GM12878 (cell line): ENCODE results near the gene ZNF837. TPM values are rescaled to one million over a fixed set of nuclear protein-coding genes. Genes with fewer than 3 reads are reported as not detected.
A peak's percentile ranks its signal among the peaks of the same experiment; 100 is the strongest.

ENCODE experiments used
- ASH2L ChIP-seq: fragments of 300-600, 200-600 bp; sonication (generic); IDR thresholded peaks from 2 replicates; pipeline ENCODE4 v1.6.1; 2017; ENCODE audit warnings: low read depth, mild to moderate bottlenecking, borderline replicate concordance
- BACH1 ChIP-seq: fragments of 450-650 bp; IDR thresholded peaks from 2 replicates; pipeline ENCODE4 v1.6.1; 2017; ENCODE audit warnings: mild to moderate bottlenecking, borderline replicate concordance
- BCL11A ChIP-seq: IDR thresholded peaks from 2 replicates; pipeline ENCODE4 v1.6.1; 2011; ENCODE audit warnings: low read depth, low read length
- CREB1 ChIP-seq: IDR thresholded peaks from 2 replicates; pipeline ENCODE4 v1.6.1; 2012; ENCODE audit warnings: low read depth, mild to moderate bottlenecking, inconsistent platforms
- ESRRA ChIP-seq: IDR thresholded peaks from 2 replicates; pipeline ENCODE4 v1.6.1; 2012; ENCODE audit warnings: mild to moderate bottlenecking, low read length, improper control_type of control experiment
- ETV6 ChIP-seq, 2 experiments: fragments of 450-650 bp in 1 of 2; IDR thresholded peaks in 1 of 2; conservative IDR thresholded peaks in 1 of 2; 2 replicates each; pipeline ENCODE4 v1.6.1; 2014; ENCODE audit warnings: antibody characterized with exemption in 1 of 2, borderline replicate concordance in 1 of 2, low read depth in 1 of 2, mild to moderate bottlenecking in 1 of 2, moderate library complexity in 1 of 2
- GABPA ChIP-seq: IDR thresholded peaks from 2 replicates; pipeline ENCODE4 v1.6.1; 2014; ENCODE audit warnings: antibody characterized with exemption, low read depth, mild to moderate bottlenecking, inconsistent platforms
- KAT2A ChIP-seq: conservative IDR thresholded peaks from 2 replicates; pipeline ENCODE4 v1.6.1; 2011; ENCODE audit warnings: low read depth, low read length; ENCODE audit not compliant: control insufficient read depth
- MEF2A ChIP-seq: IDR thresholded peaks from 2 replicates; pipeline ENCODE4 v1.6.1; 2011; ENCODE audit warnings: low read depth, mild to moderate bottlenecking, low read length, moderate library complexity; ENCODE audit not compliant: insufficient read depth
- MTA3 ChIP-seq: IDR thresholded peaks from 2 replicates; pipeline ENCODE4 v1.6.1; 2012; ENCODE audit warnings: low read length, inconsistent platforms, borderline replicate concordance
- MXI1 ChIP-seq: fragments of 150-350 bp; IDR thresholded peaks from 2 replicates; pipeline ENCODE4 v1.6.1; 2011; ENCODE audit warnings: low read depth, mild to moderate bottlenecking, inconsistent platforms, low read length, improper control_type of control experiment
- MYB ChIP-seq: fragments of 150-350 bp; IDR thresholded peaks from 2 replicates; pipeline ENCODE4 v1.6.1; 2014; ENCODE audit warnings: mild to moderate bottlenecking, low read depth, low read length, borderline replicate concordance
- NR2F1 ChIP-seq: fragments of 450-650 bp; conservative IDR thresholded peaks from 2 replicates; pipeline ENCODE4 v1.6.1; 2017; ENCODE audit warnings: mild to moderate bottlenecking
- POLR2AphosphoS5 ChIP-seq: IDR thresholded peaks from 2 replicates; pipeline ENCODE4 v1.6.1; 2011; ENCODE audit warnings: mild to moderate bottlenecking, low read length, inconsistent platforms
- SIX5 ChIP-seq: IDR thresholded peaks from 2 replicates; pipeline ENCODE4 v1.6.1; 2011; ENCODE audit warnings: mild to moderate bottlenecking, low read depth, low read length, moderate library complexity; ENCODE audit not compliant: severe bottlenecking
- YBX1 ChIP-seq: fragments of 450-650 bp; IDR thresholded peaks from 2 replicates; pipeline ENCODE4 v1.6.1; 2016; ENCODE audit warnings: antibody characterized with exemption
- YY1 ChIP-seq: IDR thresholded peaks from 2 replicates; pipeline ENCODE4 v1.6.1; 2011; ENCODE audit warnings: low read depth, mild to moderate bottlenecking, low read length
- ZNF24 ChIP-seq: fragments of 450-650 bp; IDR thresholded peaks from 2 replicates; pipeline ENCODE4 v1.6.1; 2017; ENCODE audit warnings: antibody characterized with exemption, mild to moderate bottlenecking
- polyA plus RNA-seq, 11 experiments: library from polyadenylated mRNA; depleted of rRNA in 4 of 11; unstranded in 6 of 11; stranded (reverse) in 5 of 11; fragments of >200 nt; fragmentation: Nextera tagmentation in 4 of 11; fragmentation: Illumina TruSeq in 1 of 11; extraction: Ambion mirVana in 4 of 11; extraction: Trizol in 1 of 11; gene quantifications; 1 replicate in 1 of 11; 2 replicates in 10 of 11; pipeline versions ENCODE4 v1.2.1 to v1.2.3, GENCODE V29; 2011 to 2016; ENCODE audit warnings: inconsistent platforms in 2 of 11, missing spikeins in 2 of 11, low read depth in 1 of 11
- total RNA-seq, 4 experiments: library from RNA; depleted of rRNA in 3 of 4; stranded (reverse); fragments of >200 nt in 3 of 4; fragmentation: Illumina TruSeq in 1 of 4; extraction: Trizol in 1 of 4; gene quantifications; 2 replicates each; pipeline versions ENCODE4 v1.2.1 to v1.2.3, GENCODE V29; 2013 to 2021
- TF ChIP-seq, protein P1 (sequence below): IDR thresholded peaks from 2 replicates; pipeline ENCODE4 v1.6.1; 2012; ENCODE audit warnings: improper control_type of control experiment, low read depth, low read length; ENCODE audit not compliant: insufficient replicate concordance
- TF ChIP-seq, protein P2 (sequence below): IDR thresholded peaks from 2 replicates; pipeline ENCODE4 v1.6.1; 2011; ENCODE audit warnings: low read depth, mild to moderate bottlenecking, low read length, moderate library complexity, borderline replicate concordance; ENCODE audit errors: extremely low read depth
- TF ChIP-seq, protein P3 (sequence below): fragments of 450-650 bp; formaldehyde crosslinking; IDR thresholded peaks from 2 replicates; pipeline ENCODE4 v1.5.0; 2022; ENCODE audit warnings: mild to moderate bottlenecking, missing genetic modification characterization

ZNF837 gene
- total and polyA plus RNA-seq, 10 of the 15 experiments (the other 5 are each of a cell fraction or from before 2014, with no cell fraction given): 0.07 to 2.9 (median 2.0) TPM; not detected in 2

DNA sequence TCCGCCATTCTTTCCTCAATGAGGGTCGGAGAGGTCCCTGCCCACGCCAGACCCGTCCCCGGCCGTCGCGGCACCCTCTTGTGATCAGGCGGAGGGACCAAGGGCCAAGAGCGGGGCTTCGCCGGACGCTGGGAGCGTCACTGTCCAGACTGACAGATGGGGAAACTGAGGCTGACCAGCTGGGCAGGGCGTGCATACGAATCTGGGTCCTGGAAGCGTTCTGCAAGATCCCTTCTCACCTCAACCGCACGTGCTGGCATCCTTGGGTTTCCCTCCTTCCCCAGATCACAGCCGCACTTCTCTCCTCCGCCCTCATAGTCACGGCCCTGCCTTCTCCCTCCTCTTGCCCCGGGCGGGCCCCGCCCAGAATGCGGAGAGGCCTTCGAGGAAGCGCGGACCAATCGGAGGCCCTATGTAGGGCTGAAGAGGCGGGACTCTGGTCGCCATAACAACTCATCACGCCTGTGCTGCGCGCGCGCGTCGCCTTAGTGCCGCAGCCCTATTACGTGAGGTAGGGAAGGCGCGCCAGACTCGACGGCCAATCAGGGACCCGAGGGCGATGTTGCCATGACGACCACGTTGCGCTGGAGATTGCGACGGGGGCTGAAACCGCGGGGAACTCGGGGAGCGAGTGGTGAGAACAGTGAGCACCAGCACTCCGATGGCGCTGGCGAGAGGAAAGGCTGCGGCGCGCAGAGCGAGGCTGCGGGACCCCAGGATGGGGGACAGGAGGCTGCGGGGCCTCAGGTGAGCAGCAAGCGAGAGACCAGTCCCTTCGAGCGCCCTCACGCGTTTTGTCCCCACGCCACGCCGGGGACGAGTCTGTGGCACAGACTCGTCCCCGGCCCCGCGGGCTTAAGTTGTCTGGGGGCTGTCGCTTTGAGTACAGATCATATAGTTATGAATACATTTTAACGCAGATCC is 20.3 kb upstream of the ZNF837 start (continued):
- TF ChIP-seq KAT2A (no peak), ESRRA (no peak), YBX1 (no peak), ASH2L (no peak), CREB1 (peak; percentile 94), ZNF24 (no peak), BCL11A (no peak), YY1 (peak; percentile 73), BACH1 (peak; percentile 68; the same call in 1 of the 2 replicates), ETV6 (conservative IDR thresholded peaks at IDR 0.05 in 1 of 2, IDR thresholded peaks at IDR 0.05 in 1 of 2; ENCODE audit: borderline replicate concordance in 1 of 2, low read depth in 1 of 2) (no peak), MYB (no peak), SIX5 (peak; percentile 17), POLR2AphosphoS5 (peak; percentile 84), NR2F1 (no peak), MXI1 (peak; percentile 99), GABPA (no peak), MTA3 (no peak), MEF2A (no peak)
- TF ChIP-seq, protein P1, sequence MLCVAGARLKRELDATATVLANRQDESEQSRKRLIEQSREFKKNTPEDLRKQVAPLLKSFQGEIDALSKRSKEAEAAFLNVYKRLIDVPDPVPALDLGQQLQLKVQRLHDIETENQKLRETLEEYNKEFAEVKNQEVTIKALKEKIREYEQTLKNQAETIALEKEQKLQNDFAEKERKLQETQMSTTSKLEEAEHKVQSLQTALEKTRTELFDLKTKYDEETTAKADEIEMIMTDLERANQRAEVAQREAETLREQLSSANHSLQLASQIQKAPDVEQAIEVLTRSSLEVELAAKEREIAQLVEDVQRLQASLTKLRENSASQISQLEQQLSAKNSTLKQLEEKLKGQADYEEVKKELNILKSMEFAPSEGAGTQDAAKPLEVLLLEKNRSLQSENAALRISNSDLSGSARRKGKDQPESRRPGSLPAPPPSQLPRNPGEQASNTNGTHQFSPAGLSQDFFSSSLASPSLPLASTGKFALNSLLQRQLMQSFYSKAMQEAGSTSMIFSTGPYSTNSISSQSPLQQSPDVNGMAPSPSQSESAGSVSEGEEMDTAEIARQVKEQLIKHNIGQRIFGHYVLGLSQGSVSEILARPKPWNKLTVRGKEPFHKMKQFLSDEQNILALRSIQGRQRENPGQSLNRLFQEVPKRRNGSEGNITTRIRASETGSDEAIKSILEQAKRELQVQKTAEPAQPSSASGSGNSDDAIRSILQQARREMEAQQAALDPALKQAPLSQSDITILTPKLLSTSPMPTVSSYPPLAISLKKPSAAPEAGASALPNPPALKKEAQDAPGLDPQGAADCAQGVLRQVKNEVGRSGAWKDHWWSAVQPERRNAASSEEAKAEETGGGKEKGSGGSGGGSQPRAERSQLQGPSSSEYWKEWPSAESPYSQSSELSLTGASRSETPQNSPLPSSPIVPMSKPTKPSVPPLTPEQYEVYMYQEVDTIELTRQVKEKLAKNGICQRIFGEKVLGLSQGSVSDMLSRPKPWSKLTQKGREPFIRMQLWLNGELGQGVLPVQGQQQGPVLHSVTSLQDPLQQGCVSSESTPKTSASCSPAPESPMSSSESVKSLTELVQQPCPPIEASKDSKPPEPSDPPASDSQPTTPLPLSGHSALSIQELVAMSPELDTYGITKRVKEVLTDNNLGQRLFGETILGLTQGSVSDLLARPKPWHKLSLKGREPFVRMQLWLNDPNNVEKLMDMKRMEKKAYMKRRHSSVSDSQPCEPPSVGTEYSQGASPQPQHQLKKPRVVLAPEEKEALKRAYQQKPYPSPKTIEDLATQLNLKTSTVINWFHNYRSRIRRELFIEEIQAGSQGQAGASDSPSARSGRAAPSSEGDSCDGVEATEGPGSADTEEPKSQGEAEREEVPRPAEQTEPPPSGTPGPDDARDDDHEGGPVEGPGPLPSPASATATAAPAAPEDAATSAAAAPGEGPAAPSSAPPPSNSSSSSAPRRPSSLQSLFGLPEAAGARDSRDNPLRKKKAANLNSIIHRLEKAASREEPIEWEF: no peak
- TF ChIP-seq, protein P2, sequence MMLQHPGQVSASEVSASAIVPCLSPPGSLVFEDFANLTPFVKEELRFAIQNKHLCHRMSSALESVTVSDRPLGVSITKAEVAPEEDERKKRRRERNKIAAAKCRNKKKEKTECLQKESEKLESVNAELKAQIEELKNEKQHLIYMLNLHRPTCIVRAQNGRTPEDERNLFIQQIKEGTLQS: no peak
- TF ChIP-seq, protein P3, sequence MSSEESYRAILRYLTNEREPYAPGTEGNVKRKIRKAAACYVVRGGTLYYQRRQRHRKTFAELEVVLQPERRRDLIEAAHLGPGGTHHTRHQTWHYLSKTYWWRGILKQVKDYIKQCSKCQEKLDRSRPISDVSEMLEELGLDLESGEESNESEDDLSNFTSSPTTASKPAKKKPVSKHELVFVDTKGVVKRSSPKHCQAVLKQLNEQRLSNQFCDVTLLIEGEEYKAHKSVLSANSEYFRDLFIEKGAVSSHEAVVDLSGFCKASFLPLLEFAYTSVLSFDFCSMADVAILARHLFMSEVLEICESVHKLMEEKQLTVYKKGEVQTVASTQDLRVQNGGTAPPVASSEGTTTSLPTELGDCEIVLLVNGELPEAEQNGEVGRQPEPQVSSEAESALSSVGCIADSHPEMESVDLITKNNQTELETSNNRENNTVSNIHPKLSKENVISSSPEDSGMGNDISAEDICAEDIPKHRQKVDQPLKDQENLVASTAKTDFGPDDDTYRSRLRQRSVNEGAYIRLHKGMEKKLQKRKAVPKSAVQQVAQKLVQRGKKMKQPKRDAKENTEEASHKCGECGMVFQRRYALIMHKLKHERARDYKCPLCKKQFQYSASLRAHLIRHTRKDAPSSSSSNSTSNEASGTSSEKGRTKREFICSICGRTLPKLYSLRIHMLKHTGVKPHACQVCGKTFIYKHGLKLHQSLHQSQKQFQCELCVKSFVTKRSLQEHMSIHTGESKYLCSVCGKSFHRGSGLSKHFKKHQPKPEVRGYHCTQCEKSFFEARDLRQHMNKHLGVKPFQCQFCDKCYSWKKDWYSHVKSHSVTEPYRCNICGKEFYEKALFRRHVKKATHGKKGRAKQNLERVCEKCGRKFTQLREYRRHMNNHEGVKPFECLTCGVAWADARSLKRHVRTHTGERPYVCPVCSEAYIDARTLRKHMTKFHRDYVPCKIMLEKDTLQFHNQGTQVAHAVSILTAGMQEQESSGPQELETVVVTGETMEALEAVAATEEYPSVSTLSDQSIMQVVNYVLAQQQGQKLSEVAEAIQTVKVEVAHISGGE (CRISPR knock-in tag): no peak
